ENCODE results near the gene DOCK4.

DOCK4 gene

GRCh38 chr7:111734954-111735660 is 471.1 kb downstream of the DOCK4 start:
- H3K4me2 ChIP-seq (ENCODE audit: low read depth, low read length, poor library complexity, severe bottlenecking): no peak overlapping the region
- H3K36me3 ChIP-seq (ENCODE audit: low read length): no peaks in the 10 kb centered on the region
- no peak overlapping the region for H2AFZ ChIP-seq (ENCODE audit: low read depth, low read length, severe bottlenecking)
- no peak for TF ChIP-seq CTCF (IDR thresholded peaks at IDR 0.05; ENCODE audit: insufficient read depth, low read length, poor library complexity, severe bottlenecking)
- no peaks in the 10 kb centered on the region for H4K20me1 ChIP-seq (ENCODE audit: low read depth, low read length)
- no peak overlapping the region for H3K4me3 ChIP-seq (ENCODE audit: insufficient read depth, low read length, poor library complexity, severe bottlenecking)
- H3K9ac ChIP-seq (ENCODE audit: low read length): no peak overlapping the region
- H3F3A ChIP-seq (ENCODE audit: insufficient read depth): no peaks in the 10 kb centered on the region
- H3K27ac ChIP-seq (ENCODE audit: low read depth, low read length): no peak overlapping the region
- no peaks in the 10 kb centered on the region for H3K79me2 ChIP-seq (ENCODE audit: insufficient read depth, low read length)
- H3K27me3 ChIP-seq (ENCODE audit: low read length): no peaks in the 10 kb centered on the region
- H3K9me2 ChIP-seq (replicated peaks; ENCODE audit: insufficient read depth, low read length): no peaks in the 10 kb centered on the region
- H3K9me3 ChIP-seq (ENCODE audit: insufficient read depth, low read length): no peaks in the 10 kb centered on the region

- no peak overlapping the region for H3K9ac ChIP-seq (ENCODE audit: low read length)
- H3K27ac ChIP-seq (ENCODE audit: low read depth, low read length): no peak overlapping the region
- no peaks in the 10 kb centered on the region for H3K36me3 ChIP-seq (ENCODE audit: low read length)
- H3K9me2 ChIP-seq (replicated peaks; ENCODE audit: insufficient read depth, low read length): no peaks in the 10 kb centered on the region
- no peak for TF ChIP-seq EZH2phosphoT487 (conservative IDR thresholded peaks at IDR 0.05; ENCODE audit: low read length)
- TF ChIP-seq CTCF (IDR thresholded peaks at IDR 0.05; ENCODE audit: insufficient read depth, low read length, poor library complexity, severe bottlenecking): no peak
- H3K79me2 ChIP-seq (ENCODE audit: insufficient read depth, low read length): no peaks in the 10 kb centered on the region
- no peaks in the 10 kb centered on the region for H4K20me1 ChIP-seq (ENCODE audit: low read depth, low read length)
- H3K9me3 ChIP-seq (ENCODE audit: insufficient read depth, low read length): no peaks in the 10 kb centered on the region
- H3K4me2 ChIP-seq (ENCODE audit: low read depth, low read length, poor library complexity, severe bottlenecking): no peak overlapping the region
- no peak overlapping the region for H3K4me3 ChIP-seq (ENCODE audit: insufficient read depth, low read length, poor library complexity, severe bottlenecking)
- no peak overlapping the region for H2AFZ ChIP-seq (ENCODE audit: low read depth, low read length, severe bottlenecking)
- H3K27me3 ChIP-seq (ENCODE audit: low read length): no peaks in the 10 kb centered on the region
- H3F3A ChIP-seq (ENCODE audit: insufficient read depth): no peaks in the 10 kb centered on the region
These were observed 473.3 kb downstream of the DOCK4 start for GRCh38 chr7:111732923-111733322.

GRCh38 chr7:111730476-111731300 is 475.5 kb downstream of the DOCK4 start:
- no peaks in the 10 kb centered on the region for H3K79me2 ChIP-seq (ENCODE audit: insufficient read depth, low read length)
- no peak overlapping the region for H3K4me3 ChIP-seq (ENCODE audit: insufficient read depth, low read length, poor library complexity, severe bottlenecking)
- H3K27ac ChIP-seq (ENCODE audit: low read depth, low read length): no peak overlapping the region
- H3K4me2 ChIP-seq (ENCODE audit: low read depth, low read length, poor library complexity, severe bottlenecking): no peak overlapping the region
- no peak overlapping the region for H2AFZ ChIP-seq (ENCODE audit: low read depth, low read length, severe bottlenecking)
- no peaks in the 10 kb centered on the region for H3K9me3 ChIP-seq (ENCODE audit: insufficient read depth, low read length)
- H3K9me2 ChIP-seq (replicated peaks; ENCODE audit: insufficient read depth, low read length): no peaks in the 10 kb centered on the region
- no peak for TF ChIP-seq EZH2phosphoT487 (conservative IDR thresholded peaks at IDR 0.05; ENCODE audit: low read length)
- TF ChIP-seq CTCF (IDR thresholded peaks at IDR 0.05; ENCODE audit: insufficient read depth, low read length, poor library complexity, severe bottlenecking): peak; percentile 42
- H3F3A ChIP-seq (ENCODE audit: insufficient read depth): no peaks in the 10 kb centered on the region
- H3K36me3 ChIP-seq (ENCODE audit: low read length): no peaks in the 10 kb centered on the region
- H3K9ac ChIP-seq (ENCODE audit: low read length): no peak overlapping the region
- no peaks in the 10 kb centered on the region for H4K20me1 ChIP-seq (ENCODE audit: low read depth, low read length)
- H3K27me3 ChIP-seq (ENCODE audit: low read length): no peaks in the 10 kb centered on the region
